Measurements from ENCODE around the gene BMP3. TPM values are rescaled to one million over a fixed set of nuclear protein-coding genes. Genes with fewer than 3 reads are reported as not detected.
A peak's percentile ranks its signal among the peaks of the same experiment; 100 is the strongest.

Gene BMP3
- total and polyA plus RNA-seq, 2 of the 13 experiments (the other 11 are each of a cell fraction or from before 2014, with no cell fraction given), result not detected

DNA sequence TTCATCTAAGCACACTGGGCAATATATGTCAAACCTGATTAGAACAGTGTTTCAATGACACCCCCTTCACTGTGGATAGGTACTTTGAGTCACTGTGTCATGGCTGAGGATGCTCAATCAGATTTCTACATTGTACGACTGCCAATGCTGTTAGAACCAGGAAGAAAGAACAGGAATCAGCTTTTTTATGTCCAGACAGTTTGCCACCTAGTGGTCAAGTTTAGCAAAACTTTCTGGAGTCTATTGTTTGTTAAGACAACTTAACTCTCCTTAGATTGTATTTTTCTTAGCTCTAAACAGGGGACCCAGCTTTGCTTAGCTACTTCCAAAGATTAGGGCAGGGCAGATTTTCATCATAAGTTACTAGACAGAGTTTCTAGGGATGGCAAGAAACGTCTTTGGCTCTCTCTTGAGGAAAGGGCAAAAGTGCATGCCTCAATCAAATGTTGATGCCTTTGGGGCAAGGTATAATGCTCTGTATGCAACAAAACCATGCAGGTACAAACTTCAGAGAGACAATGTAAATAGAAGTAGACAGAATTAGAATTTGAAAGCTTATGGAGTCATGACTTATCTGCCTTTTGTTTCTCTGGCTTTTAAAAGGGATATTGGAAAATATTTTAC lies 40.5 kb upstream of the BMP3 start:
- in situ Hi-C loops (cut with HindIII; ENCODE audit: extremely low pct_ligation_motif_present, low pct_unique_long_range_greater_than_20kb), result loop anchor here (5.0 kb wide), 1 partner anchor 628 kb away; no protein-coding TSS in a partner anchor
- CTCF ChIA-PET (ENCODE audit: low intra/inter-chr PET ratio, low total read pairs), result interaction anchor here (1.5 to 1.9 kb wide), 2 partner anchors 625 to 629 kb away, joined by 6 read pairs; no protein-coding TSS in a partner anchor
- ATAC-seq, result peak; percentile 74

More for the DNA sequence above, 40.5 kb upstream of the BMP3 start:
- TF ChIP-seq RAD21 (CRISPR knock-in tag; IDR thresholded peaks at IDR 0.05) (peak; percentile 34; the same call in 1 of the 2 replicates), ELF3 (CRISPR knock-in tag; IDR thresholded peaks at IDR 0.05) (peak; percentile 61), ZMYM4 (CRISPR knock-in tag; IDR thresholded peaks at IDR 0.05) (no peak), MAFK (conservative IDR thresholded peaks at IDR 0.05 in 1 of 2, IDR thresholded peaks at IDR 0.05 in 1 of 2; ENCODE audit: low read length in 2 of 2) (0 out of 4 replicates have a peak, but pooled peaks of 1 of the 2 experiments have one; percentile 20), HCFC1 (IDR thresholded peaks at IDR 0.05; ENCODE audit: low read depth, low read length) (no peak), STAG1 (CRISPR knock-in tag; IDR thresholded peaks at IDR 0.05) (peak; percentile 47; the same call in 1 of the 2 replicates), SMC3 (IDR thresholded peaks at IDR 0.05; ENCODE audit: low read length) (peak; percentile 54; the same call in 1 of the 2 replicates)
- TF ChIP-seq, protein P1, sequence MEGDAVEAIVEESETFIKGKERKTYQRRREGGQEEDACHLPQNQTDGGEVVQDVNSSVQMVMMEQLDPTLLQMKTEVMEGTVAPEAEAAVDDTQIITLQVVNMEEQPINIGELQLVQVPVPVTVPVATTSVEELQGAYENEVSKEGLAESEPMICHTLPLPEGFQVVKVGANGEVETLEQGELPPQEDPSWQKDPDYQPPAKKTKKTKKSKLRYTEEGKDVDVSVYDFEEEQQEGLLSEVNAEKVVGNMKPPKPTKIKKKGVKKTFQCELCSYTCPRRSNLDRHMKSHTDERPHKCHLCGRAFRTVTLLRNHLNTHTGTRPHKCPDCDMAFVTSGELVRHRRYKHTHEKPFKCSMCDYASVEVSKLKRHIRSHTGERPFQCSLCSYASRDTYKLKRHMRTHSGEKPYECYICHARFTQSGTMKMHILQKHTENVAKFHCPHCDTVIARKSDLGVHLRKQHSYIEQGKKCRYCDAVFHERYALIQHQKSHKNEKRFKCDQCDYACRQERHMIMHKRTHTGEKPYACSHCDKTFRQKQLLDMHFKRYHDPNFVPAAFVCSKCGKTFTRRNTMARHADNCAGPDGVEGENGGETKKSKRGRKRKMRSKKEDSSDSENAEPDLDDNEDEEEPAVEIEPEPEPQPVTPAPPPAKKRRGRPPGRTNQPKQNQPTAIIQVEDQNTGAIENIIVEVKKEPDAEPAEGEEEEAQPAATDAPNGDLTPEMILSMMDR (CRISPR knock-in tag; IDR thresholded peaks at IDR 0.05), result peak; percentile 67
- H3K4me1 ChIP-seq (ENCODE audit: insufficient read depth, low read length), result no peaks in the 10 kb centered on the region
- no peaks in the 10 kb centered on the region for H4K20me1 ChIP-seq (ENCODE audit: insufficient read depth, low read length)
- no peaks in the 10 kb centered on the region for H3K9me3 ChIP-seq (ENCODE audit: low read length)
- H3K4me2 ChIP-seq (ENCODE audit: low read depth, low read length), result no peak overlapping the region
- POLR2A ChIA-PET, result no interaction called here
- DNase-seq (ENCODE audit: low spot score) (peak; percentile 40), FAIRE-seq (peak; percentile 64)
- 2% methylated on average over 2 of the region's 2 CpGs for WGBS (ENCODE audit: low lambda C conversion rate)
- no peak overlapping the region for H3K4me3 ChIP-seq (replicated peaks in 1 of 3; ENCODE audit: insufficient read depth in 1 of 3, low read depth in 2 of 3, low read length in 3 of 3)
- intact Hi-C loops (cut with micrococcal nuclease; ENCODE audit: unreplicated experiment), result loop anchor here (1.0 to 5.0 kb wide), 3 partner anchors 373 to 628 kb away; no protein-coding TSS in a partner anchor
- no peak overlapping the region for H3K9ac ChIP-seq (ENCODE audit: insufficient read depth, low read depth, low read length)
- no peaks in the 10 kb centered on the region for H3K36me3 ChIP-seq (replicated peaks in 1 of 2; ENCODE audit: control insufficient read depth in 1 of 2, insufficient read depth in 2 of 2, low read length in 2 of 2)
- no peak overlapping the region for H3K27ac ChIP-seq (ENCODE audit: extremely low read length, insufficient read depth, low read length)
- no peak overlapping the region for H2AFZ ChIP-seq (ENCODE audit: low read length)
- no peaks in the 10 kb centered on the region for H3K79me2 ChIP-seq (ENCODE audit: insufficient read depth, low read length)
- no peaks in the 10 kb centered on the region for H3K27me3 ChIP-seq (ENCODE audit: control insufficient read depth in 1 of 2, insufficient read depth in 2 of 2, low read length in 2 of 2)
- no TSS peak for BruUV-seq (replicated peaks)

All from HepG2 (cell line).